IPS-18c (cell line): ENCODE measurements around the gene TRANK1.

ENCODE experiments used
- H3K4me3 ChIP-seq: 2 replicates; pipeline ENCODE4 v1.7.0; 2013; ENCODE audit warnings: low read depth, mild to moderate bottlenecking, low read length, moderate library complexity; ENCODE audit not compliant: insufficient read depth
- H3K9me3 ChIP-seq: one replicate; pipeline ENCODE4 v1.6.1; 2013; ENCODE audit warnings: mild to moderate bottlenecking, low read length, moderate library complexity; ENCODE audit not compliant: control insufficient read depth, insufficient read depth

TRANK1 gene

DNA sequence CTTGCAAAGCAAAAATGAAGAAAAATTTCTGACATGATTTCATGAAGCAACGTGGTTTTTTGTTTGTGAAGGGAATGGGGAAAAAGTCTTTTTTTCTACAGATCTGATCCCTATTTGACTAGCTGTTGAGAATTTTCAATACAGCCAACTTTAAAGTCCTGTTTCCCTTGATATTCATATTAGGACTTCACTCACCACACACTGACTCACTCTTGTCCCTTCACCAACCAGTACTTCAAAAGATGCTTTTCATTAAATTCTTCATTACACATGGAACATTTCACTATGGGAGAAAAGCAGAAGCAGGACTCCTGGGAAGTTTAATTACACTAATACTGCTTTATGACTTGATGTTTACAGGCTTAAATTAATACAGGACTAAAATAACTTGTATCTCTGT, 16.6 kb downstream of the TRANK1 start:
- Histone ChIP-seq H3K4me3 (no peak overlapping the region), H3K9me3 (no peaks in the 10 kb centered on the region)

DNA sequence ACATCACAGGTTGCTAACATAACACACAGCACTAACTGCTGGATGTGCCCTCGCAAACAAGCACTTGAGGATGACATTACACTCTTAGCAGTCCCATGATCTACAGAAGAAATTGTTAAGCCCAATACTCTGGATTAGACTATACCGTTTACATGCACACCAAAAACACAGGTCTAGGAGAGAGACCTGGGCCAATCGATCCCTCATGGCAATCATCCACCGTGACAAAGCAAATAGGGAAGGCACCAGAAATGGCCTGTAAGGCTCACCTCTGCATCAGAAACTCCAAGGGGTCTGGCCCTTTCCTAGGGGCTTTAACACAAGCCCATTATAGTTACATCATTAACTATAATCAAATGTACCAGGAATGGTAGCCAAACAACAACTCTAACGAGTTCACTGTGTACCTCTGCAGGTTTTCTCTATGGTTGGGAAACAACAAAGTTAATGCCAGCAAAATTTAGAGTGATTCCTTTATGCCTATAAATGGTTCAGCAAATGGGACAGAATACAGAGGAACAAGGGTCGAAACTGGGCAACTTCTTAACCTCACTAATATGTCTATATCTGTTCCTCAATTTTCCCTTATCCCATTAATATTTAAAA, 18.5 kb downstream of the TRANK1 start:
- Histone ChIP-seq H3K9me3 (no peaks in the 10 kb centered on the region), H3K4me3 (no peak overlapping the region)

DNA sequence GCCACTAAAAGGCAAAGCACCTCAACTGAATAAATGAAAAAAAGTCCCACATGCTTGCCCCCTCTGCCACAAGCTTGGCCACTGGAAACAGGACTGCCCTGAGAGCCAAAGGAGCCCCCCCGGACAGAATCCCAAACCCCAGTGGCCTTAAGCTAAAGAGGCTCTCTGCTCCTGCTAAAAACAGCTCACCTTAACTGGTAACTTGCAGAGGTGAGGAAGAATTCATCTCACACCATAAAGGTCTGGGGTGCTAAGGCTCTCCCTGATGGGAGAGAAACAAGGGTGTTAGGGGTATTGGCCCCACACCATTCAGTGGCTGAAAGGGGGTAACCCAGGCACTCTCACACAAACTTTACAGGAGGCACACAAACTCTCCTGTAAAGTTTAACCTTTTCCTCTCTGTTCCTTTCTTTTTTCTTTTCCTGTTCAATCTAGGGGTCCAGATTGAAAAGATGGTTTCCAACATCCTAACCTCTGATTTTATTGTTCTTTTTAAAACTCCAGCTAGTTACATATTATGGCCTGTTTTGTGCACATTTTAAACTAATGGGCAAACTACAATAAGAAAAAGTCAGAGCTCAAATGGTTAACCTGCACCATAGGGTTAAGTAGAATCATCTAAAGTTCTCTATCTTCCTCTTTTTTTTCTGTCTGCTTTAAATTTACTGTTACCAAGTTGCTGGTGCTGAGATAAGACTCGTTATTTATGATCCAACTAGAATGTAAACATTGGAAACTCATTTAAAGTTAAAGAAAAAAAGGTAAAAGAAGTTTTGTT, 19.9 kb downstream of the TRANK1 start:
- Histone ChIP-seq H3K9me3 (no peaks in the 10 kb centered on the region), H3K4me3 (no peak overlapping the region)

DNA sequence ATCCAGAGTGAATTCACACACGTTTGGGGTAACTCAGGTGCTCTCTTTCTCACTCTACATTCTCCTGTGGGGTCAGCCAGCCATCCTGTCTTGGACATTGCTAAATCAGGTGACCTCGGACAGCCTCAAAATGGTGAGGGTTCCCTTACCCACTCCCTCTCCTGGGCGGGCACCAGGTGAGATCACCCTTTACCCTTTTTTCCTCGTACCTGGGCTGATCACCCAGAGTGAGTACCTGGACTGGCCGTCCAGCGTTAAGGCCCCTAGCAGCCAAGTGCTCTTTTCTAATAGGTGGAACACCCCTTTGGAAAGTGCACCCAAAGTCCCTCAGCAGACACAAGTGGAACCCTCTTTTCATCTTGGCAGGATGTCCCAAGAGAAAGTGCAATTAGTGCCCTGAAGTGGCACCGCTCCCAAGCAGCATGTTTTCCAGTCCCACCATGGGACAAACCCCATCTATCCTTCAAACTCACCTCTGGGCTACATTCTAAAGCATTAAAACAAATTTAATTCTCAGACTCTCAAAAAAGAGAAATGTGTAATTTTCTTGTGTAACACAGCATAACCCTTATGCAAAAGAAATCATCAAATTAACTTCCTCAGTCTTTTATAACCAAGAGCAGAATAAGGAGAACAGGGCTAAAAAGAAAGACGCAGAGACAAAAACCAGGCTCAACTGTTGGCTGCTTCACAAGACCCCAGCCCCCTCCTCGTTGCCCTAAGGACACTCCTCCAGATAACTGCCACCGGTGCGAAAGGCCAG, 20.7 kb downstream of the TRANK1 start:
- no peak overlapping the region for H3K4me3 ChIP-seq

GRCh38 chr3:36923523-36923943, 21.3 kb downstream of the TRANK1 start:
- no peak overlapping the region for H3K4me3 ChIP-seq
- no peaks in the 10 kb centered on the region for H3K9me3 ChIP-seq

More for the DNA sequence above, 20.7 kb downstream of the TRANK1 start:
- no peaks in the 10 kb centered on the region for H3K9me3 ChIP-seq

DNA sequence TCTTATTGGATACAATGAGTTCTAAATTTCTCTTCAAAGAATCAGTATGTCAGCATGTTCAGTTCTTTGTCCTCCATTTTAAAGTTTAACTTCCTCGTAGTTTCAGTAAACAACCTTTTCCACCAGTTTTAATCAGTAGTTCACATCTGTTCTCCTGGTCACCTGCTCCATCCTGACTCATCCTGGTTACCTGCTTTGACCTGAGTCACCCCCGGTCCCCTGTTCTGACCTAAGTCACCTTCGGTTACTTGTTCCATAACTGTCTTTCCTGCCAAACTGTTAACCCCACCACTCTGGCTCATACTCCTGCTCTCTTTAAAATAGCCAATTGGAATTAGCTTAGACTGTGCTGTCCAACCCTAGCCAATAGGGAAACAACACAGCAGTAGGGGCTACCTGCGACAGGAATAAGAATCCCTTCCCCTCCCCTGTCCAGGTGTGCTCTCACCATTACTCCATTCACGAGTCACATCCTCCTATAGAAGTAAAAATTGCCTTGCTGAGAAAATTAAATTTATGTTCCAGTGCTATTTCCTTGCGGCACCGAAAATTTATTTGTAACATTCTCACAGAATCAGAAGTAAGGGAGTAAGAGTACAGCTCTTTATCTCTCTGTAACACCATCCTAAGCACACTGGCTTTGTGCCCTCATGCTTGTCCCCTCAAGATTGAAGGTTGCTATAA, 23.8 kb downstream of the TRANK1 start:
- Histone ChIP-seq H3K9me3 (no peaks in the 10 kb centered on the region), H3K4me3 (no peak overlapping the region)

DNA sequence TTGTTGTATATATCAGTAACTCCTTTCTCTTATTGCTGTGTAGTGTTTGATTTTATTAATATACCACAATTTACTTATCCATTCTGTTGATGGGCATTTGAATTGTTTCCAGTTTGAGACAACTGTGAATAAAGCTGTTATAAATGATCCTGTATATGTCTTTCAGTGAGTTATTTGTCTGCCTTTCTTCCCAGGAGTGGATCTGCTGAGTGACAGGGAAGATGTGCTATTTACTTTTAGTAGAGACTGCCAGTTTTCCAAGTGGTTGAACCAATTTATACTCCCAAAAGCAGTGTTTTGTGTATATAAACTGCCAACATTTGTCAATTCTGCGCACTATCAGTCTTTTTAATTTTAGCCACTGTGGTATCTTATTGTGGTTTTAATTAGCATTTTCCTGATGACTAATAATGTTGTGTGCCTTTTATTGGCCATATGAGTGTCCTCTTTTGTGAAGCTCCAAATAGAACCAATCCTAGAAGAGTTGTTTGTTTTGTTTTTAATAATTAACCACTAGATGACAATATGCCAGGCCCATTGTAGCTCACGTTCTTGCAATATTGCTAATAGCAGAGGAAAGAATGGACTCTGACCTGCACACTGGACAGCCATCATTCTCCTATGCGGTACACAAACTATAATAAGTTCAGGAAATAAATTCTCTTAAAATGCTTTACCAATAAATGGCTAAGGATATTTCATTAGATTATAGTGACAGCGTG, 25.3 kb downstream of the TRANK1 start:
- Histone ChIP-seq H3K4me3 (no peak overlapping the region), H3K9me3 (no peaks in the 10 kb centered on the region)

DNA sequence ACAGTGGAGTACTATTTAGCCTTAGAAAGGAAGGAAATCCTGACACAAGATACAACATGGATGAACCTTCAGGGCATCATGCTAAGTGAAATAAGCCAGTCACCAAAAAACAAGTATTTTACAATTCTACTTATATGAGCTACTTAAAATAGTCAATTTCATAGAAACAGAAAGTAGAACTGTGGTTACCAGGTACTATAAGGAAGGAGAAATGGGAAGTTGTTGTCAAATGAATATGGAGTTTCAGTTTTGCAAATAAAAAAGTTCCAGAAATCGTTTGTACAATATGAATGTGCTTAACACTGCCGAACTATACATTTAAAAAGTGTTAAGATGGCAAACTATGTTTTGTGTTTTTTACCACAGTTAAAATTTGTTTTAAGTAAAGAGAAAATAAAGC, 26.8 kb downstream of the TRANK1 start:
- no peaks in the 10 kb centered on the region for H3K9me3 ChIP-seq
- H3K4me3 ChIP-seq, result no peak overlapping the region

- H3K4me3 ChIP-seq, result no peak overlapping the region
- no peaks in the 10 kb centered on the region for H3K9me3 ChIP-seq
Observed at GRCh38 chr3:36911990-36912804, 32.7 kb downstream of the TRANK1 start.

DNA sequence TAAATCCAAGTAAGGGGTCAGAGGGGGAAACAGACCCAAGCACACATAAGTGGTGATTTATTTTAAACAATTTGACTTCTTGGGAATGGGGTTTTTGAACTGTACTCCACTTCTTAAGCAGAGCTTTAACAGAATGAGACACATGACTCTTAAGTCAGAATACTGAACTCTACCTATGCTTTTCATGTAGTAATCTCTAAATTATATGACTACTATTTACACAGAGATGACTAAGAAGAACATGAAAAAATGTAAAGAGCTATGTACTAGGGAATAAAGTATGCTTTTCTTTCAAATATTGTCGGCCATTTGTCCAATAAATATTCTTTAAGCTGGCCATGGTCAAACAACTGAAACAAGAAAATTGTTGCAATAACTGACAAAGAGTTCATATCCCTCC, 35.2 kb downstream of the TRANK1 start:
- Histone ChIP-seq H3K9me3 (no peaks in the 10 kb centered on the region), H3K4me3 (no peak overlapping the region)

GRCh38 chr3:36909181-36909580, 35.7 kb downstream of the TRANK1 start:
- H3K4me3 ChIP-seq, result no peak overlapping the region
- no peaks in the 10 kb centered on the region for H3K9me3 ChIP-seq

- no peak overlapping the region for H3K4me3 ChIP-seq
- H3K9me3 ChIP-seq, result no peaks in the 10 kb centered on the region
Observed at GRCh38 chr3:36908647-36909180, 36.1 kb downstream of the TRANK1 start.

DNA sequence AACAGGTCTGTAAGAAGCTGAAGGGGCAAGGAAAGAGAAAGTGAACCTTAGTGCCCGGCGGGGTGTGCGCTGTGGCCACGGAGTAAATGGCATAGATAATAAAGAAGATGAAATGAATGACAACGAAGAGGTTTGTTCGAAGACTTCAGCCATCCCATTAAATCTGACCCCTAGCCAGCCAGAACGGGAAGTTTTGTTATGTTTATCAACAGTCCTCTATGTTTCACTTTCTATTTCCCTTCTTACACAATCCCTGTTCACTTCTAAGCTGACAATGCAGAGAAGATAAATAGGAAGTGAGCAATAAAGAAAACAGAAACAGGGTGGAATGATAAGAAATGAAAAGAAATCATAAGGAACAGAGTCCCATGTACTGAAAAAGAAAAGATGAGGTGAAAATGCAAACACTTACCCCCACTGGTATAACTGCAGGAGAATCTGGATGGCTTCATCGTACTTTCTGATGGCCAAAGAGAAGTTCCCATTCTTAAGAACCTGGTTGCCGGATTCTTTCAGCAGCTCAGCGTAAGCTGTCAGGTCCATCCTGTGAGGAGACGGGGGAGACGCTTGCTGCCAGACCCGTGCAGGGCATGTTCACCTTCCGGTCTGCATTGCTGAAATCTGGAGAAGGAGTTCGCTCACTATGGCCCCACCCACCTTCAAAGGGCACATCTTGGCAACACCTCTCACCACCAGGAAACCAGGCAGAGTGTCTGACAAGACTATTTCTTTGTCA, 36.8 kb downstream of the TRANK1 start:
- Histone ChIP-seq H3K4me3 (no peak overlapping the region), H3K9me3 (no peaks in the 10 kb centered on the region)

- Histone ChIP-seq H3K9me3 (no peaks in the 10 kb centered on the region), H3K4me3 (no peak overlapping the region)
Observed at GRCh38 chr3:36906504-36907149, 38.2 kb downstream of the TRANK1 start.

- Histone ChIP-seq H3K9me3 (no peaks in the 10 kb centered on the region), H3K4me3 (no peak overlapping the region)
Observed at GRCh38 chr3:36905545-36905944, 39.3 kb downstream of the TRANK1 start.
